CD1c-positive myeloid dendritic cell (primary cell): Measurements from ENCODE around the gene C11orf21.
"Not testable (repeated sequence)": the region's sequence is repeated elsewhere in the genome, so short reads cannot be mapped to it uniquely, and the experiment has no call there.

Experiments used
- DNase-seq: peaks from one replicate; pipeline ENCODE4 v3.0.0-alpha.2; 2016; ENCODE audit errors: extremely low spot score

The C11orf21 gene

DNA sequence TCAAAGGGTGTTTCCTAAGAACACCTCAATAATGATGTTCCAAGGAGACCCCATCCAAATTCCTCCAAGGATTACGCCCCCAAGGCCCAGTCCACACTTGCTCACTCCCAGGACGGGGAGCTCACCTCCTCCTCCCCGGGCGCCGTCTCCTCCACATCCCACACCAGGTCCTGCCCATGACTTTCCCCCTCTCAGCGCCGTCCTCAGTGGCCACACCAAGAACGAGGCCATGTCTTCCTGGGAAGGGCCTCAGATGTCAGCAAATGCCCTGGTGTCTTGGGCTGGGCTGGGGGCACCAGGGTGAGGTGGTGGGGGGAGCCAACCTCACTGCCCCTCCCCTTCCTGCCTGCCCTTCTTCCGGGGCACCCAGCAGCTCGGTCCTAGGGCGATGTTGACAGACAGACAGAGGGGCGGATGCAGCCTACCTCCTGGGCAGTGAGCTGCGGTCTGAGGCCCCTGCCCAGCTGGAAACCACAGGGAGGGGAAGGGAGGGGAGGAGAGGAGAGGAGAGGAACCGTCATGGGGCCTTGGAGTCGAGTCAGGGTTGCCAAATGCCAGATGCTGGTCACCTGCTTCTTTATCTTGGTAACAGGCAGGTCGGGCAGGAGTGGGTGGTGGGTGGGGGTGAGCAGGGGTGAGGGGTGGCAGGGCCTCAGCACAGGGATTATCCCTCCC lies at the start of gene C11orf21, which contains the start of gene TSPAN32:
TSS of gene C11orf21 (minus strand) at position 288 of the 675 bp plus-strand sequence. CDS start at position 178, 110 bp downstream.
TSS of gene TSPAN32 (plus strand) at position 383 of the 675 bp plus-strand sequence. CDS start at position 520, 137 bp downstream.
- peak; percentile 90 for DNase-seq

DNA sequence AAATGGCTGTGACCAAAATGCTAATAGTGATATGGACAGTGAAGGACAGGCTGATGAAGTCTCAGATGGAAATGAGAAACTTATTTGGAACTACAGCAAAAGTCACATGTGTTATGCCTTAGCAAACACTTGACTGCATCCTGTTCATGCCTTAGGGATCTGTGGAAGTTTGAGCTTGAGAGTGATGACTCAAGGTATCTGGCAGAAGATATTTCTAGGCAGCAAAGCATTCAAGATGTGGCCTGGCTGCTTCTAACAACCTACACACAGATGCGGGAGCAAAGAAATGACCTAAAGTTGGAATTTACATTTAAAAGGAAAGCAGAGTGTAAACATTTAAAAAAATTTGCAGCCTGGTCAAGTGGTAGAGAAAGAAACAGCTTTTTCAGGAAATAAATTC lies 47.3 kb upstream of the C11orf21 start:
- no peak for DNase-seq

DNA sequence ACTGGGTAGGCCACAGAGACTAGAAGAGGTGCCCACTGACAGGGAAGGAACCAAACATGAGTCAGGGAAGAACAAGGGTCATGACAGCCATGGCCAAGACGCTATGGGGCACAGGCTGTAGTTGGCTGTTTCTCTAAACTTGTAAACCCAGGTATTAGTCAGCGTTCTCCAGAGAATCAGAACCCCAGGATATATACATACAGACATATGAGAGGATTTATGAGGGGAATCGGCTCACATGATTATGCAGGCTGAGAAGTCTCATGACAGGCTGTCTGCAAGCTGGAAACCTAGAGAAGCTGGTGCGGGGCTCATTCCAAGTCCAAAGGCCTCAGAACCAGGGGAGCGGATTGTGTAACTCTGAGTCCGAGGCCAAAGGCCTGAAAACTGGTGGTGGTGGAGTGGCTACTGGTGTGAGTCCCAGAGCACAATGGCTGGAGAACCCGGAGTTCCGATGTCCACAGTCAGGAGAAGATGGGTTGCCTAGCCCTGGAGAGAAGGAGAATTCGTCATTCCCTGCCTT lies 45.7 kb upstream of the C11orf21 start:
- no peak for DNase-seq

DNA sequence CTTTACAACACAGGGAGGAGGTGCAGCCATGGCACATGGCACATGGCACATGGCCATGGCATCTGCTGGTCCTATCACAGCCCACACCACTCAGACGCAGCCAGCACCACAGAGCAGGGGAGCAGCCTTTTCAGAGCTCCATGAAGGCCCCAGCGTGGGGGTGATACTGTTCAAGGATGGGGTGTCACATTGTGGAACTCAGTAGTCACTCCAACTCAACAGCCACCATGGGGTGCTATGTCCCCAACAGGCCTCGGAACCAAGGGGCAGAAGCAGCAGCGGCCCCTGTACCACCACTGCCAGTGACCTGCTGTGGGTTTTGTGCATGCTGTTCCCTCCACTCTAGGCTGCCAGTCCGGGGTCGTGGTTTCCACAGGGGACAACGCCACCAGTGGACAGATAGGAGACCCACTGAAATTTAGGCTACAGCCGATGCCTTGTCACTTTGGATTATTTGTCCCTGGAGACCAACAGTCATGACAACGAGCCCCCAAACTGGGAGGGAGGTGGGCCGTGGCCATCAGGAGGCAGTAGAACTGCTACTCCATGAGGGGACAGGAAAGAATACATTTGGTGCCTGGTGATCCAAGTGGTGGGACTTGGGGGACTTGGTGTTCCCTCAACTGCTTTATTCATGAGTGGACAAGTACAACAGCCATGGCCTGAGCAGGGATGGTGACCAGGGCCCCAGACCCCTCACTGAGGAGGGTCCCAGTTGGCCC lies 45.0 kb upstream of the C11orf21 start:
- no peak for DNase-seq

DNA sequence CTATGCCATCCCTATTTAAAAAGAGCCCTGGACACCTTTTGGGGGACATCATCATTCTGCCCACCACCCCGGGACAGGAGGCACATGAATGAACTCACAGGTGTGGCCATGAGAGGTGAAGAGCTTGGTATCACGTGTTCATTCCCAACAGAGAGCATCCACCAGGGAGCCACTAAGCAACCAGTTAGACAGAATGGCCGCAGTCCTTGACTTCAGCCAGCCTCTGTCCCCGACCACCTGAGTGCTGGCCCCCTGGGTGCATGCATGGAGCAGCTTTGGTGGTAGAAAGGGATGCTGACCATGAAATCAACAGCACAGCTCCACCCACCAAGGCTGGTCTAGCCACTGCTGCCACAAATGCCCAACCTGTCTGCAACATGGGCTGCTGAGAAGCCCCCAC lies 44.3 kb upstream of the C11orf21 start:
- DNase-seq = no peak

DNA sequence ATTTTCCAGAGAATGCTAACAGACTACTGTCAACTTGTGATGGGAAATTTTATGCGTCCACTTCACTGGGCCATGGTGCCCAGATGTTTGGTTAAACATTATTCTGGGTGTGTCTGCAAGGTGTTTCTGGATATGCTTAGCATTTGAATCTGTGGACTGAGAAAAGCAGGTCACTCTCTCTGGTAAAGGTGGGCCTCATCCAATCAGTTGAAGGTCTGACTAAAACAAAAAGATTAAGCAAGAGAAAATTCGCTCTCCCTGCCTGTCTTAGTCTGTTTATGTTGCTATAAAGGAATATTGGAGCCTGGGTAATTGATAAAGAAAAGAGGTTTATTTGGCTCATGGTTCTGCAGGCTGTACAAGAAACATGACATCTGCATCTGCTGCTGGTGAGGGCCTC lies 43.3 kb upstream of the C11orf21 start:
- DNase-seq = no peak

DNA sequence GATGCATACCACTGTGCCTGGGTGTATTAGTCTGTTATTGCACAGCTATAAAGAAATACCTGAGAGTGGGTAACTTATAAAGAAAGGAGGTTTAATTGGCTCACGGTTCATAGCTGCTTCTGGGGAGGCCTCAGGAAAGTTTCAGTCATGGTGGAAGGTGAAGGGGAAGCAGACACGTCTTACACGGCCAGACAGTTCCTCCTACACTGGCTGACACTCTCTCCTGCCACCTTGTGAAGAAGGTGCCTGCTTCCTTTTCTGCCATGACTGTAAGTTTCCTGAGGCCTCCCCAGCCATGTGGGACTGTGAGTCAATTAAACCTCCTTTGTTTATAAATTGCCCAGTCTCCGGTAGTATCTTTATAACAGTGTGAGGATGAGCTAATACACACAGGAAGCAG lies 41.8 kb upstream of the C11orf21 start:
- no peak for DNase-seq

DNA sequence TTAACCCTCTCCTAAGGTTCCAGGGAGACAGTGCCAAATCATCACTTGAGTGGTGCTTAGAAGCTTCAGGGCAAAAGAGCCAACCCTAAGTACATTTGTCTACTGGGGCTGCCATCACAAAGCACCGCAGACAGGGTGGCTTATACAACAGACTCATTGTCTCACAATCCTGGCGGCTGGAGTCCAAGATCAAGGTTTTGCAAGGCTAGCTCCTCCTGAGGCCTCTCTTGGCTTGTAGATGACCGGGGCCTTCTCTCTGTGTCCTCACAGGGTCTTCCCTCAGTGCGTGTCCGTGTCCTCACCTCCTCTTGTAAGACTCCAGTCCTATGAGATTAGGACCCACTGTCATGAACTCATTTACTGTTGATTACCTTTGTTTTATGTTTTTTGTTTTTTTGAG lies 41.3 kb upstream of the C11orf21 start:
- no peak for DNase-seq

DNA sequence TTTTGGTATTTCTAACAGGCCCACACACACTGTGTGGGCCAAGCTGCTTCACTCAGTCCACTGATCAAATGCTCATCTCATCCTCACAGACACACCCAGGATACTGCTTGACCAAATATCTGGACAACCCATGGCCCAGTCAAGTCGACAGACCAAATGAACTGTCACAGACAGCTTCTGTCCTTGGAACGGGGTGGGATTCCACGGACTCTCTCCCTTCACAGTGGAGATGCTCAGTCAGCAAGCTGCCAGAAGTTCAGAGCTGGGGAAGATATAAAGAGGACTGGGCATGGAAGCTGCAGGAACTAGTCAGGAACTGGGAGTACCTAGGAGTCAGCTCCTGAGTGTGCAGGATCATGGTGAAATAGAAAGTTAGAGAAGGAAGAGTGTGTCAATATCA lies 40.8 kb upstream of the C11orf21 start:
- no peak for DNase-seq

DNA sequence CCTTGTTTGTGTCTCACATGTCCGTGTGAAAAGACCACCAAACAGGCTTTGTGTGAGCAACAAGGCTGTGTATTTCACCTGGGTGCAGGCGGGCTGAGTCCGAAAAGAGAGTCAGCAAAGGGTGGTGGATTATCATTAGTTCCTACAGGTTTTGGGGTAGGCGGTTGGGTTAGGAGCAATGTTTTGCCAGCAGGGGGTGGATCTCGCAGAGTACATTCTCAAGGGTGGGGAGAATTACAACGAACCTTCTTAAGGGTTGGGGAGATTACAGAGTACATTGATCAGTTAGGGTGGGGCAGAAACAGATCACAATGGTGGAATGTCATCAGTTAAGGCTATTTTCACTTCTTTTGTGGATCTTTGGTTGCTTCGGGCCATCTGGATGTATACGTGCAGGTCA lies 37.0 kb upstream of the C11orf21 start:
- DNase-seq = not testable (repeated sequence)

DNA sequence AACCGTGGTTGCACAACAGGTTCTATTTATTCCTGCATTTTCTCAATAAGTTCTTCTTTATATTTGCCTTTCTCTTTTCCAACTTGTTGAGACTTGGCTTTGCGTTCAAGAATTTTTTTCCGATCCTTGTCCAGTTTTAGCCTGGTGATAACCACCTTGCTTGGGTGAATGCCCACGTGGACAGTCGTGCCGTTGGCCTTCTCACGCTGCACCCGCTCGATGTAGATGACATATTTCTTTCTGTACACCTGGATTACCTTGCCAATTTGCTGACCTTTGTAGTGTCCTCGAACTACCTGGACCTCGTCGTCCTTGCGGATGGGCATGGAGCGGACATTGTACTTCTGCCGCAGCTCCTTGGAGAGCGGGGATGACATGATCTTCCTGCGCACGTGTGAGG lies 33.6 kb upstream of the C11orf21 start:
- not testable (repeated sequence) for DNase-seq

DNA sequence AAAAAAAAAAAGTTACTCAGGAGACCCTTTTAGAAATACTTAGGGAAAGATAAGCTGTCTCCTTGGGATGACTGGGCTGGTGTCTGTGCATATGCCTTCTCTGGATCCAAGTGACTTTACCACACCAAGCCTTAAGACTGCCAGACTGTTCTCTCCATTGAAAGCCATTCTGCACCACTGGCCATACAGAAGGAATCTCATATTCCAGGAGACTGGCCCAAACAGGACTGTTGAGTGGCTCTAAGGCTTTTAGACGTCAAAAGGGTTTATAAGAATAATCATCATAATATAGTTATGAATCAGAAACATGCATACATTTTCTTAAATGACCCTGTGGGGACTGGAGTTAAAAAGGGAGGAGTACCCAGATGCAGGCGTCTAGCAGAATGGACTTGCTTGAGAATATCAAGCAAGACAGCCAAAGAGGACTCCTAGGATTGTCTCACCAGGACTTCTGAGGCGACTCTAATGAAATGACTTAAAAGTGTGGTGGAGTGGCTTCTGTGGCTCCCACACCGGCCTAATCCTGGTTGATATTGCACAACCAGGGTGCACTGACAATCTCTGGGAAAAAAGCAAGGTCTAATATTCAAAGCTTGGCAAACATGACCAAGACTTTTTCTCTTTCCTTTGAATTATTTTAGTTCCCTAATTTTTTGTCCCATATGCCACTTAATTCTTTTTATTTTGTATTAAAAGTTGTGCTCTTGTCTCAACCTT lies 31.9 kb upstream of the C11orf21 start:
- DNase-seq = not testable (repeated sequence)

DNA sequence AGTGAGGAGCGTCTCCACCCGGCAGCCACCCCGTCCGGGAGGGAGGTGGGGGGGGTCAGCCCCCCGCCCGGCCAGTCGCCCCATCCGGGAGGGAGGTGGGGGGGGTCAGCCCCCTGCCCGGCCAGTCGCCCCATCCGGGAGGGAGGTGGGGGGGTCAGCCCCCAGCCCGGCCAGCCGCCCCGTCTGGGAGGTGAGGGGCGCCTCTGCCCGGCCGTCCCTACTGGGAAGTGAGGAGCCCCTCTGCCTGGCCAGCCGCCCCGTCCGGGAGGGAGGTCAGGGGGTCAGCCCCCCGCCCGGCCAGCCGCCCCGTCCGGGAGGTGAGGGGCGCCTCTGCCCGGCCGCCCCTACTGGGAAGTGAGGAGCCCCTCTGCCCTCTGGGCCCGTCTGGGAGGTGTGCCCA lies 30.9 kb upstream of the C11orf21 start:
- not testable (repeated sequence) for DNase-seq

DNA sequence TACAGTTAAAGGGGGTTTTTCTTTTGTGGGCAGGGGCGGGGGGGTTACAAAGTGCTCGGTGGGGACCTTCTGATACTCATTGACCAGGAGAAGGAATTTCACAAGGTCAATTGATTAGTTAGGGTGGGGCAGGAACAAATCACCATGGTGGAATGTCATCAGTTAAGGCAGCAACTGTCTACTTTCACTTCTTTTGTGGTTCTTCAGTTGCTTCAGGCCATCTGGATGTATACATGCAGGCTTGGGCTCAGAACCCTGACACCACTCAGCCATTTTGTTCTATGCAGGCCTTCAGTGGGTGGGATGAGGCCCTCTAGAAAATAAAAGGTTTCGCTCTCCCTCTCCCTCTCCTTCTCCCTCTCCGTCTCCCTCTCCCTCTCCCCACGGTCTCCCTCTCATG lies 29.7 kb upstream of the C11orf21 start:
- no peak for DNase-seq

DNA sequence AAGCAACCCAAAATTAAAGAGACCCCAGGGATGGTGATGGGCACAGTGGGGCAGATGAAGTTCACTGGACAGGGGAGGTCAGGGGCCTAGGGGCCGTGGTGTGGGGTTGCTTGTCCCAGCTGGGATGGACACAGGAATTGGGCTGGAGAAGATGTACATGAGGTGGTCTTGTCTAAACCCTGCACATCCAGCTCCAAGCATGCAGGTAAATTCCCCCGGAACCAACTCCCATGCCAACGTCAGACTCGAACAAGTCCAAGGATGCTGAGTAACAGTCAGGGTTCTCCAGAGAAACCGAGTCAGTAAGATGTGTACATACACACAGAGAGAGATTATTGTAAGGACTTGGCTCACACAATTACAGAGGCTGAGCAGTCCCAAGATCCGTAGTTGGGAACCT lies 29.0 kb upstream of the C11orf21 start:
- no peak for DNase-seq

DNA sequence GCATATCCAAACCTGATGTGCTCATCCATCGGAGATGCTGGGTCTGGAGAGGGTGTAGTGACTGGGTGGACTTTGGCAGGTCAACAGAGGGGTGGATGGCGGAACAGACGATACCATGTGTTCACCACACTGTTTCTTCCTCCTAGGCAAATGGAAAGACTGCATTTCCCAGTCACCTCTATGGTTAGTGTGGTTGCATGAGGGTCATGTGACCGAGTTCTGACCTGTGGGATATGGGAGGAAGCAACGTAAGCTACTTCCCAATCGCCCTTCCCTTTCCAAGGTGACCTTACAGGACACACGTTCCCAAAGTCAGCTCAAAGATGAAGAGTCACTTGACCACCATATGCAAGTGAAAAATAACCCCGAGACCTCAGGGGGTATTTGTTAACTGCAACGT lies 27.8 kb upstream of the C11orf21 start:
- no peak for DNase-seq

DNA sequence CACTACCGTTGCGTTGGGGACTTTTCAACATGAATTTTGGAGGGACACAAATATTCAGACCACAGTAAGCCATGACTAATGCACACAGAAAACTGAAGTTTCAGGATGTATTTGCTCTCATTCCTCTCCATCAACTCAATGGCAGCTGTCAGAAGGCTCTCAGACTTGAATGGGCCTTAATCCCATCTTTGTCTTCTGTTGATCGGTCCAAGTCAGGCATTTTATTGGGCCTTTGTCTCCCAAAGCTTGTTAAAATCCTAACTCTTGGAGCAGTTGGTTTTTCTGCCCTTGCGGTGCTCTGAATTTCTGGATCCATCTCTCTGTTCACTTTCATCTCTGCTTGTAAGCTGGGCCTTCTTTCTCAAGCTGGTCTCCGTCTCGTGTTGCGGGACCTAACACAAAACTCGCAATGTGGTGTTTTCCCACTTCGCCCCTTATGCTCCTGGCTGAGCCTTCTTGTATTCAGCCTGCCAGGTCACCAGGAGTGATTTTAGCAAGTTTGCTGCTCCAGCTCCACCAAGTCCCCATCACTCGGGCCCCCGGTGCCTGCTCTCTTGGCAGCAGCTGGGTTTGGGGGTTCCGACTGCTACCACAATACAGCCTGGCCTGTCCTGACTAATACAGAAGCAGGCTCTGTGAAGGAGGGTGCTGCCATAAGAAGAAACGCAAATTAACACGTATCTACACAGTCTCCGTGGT lies 27.1 kb upstream of the C11orf21 start:
- DNase-seq = no peak

DNA sequence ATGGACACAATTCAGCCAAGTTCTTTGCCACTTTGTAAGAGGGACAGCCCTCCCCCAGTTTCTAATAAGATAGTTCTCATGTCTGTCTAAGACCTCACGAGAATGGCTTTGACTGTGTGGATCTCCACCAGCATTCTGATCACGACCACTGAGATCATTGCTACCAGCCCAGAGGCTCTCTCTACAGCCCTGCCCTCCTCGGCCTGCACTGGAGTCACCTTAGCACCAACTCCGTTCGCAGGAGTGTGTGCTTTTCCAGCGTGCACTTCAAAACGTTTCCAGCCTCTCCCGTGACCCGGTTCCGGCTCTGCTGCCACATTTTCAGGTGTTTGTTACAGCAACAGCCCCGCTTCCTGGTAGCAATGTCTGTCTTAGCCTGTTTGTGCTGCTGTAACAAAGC lies 26.3 kb upstream of the C11orf21 start:
- no peak for DNase-seq

DNA sequence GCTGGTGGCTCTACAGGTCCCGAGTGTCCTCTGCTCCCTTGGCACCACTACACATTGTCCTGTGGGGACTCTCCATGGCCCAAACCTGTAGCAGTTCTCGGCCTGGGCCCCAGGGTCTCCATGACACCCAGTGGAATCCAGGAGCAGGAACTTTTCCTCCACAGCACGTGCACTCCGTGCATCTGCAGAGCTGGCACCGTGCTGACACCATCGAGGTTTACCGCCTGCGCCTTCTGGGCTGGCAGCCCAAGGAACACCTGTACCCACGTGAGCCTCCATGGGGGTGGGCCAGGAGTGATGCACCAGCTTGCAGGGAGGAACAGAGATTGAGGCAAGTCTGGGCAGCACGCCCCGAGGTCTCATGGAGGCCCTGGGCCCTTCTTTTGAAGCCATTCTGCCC lies 25.3 kb upstream of the C11orf21 start:
- no peak for DNase-seq

DNA sequence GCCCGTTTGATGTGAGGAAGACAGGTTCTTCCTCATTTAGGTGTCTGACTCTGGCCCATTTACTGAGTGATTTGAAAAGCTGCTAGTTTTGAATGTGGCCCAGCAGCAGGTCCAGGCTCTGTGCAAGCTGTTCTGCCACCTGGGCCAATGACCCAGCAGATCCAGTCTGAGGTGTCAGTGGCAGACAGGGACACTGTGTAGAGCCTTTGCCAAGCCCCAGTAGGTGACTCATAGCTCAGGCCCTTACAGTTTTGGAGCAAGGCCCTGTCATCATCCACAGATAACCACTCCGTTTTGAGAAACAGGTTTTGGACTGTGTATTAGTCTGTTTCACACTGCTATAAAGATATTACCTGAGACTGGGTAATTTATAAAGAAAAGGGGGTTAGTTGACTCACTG lies 24.0 kb upstream of the C11orf21 start:
- no peak for DNase-seq

DNA sequence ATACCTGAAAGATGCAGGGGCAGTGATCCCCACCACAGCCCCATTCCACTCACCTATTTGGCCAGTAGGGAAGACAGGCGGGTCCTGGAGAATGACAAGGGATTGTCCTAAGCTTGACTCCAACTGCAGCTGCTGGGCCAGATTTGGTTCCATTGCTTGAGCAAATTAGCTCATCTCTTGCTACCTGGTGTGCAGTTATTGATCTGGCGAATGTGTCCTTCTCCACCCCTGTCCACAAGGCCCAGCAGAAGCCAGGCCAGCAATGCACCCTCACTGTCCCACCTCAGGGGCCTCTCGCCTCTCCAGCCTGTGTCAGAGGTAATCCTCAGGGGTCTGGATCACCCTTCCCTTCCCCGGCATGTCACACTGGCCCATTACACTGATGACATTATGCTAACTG lies 23.4 kb upstream of the C11orf21 start:
- DNase-seq = no peak

DNA sequence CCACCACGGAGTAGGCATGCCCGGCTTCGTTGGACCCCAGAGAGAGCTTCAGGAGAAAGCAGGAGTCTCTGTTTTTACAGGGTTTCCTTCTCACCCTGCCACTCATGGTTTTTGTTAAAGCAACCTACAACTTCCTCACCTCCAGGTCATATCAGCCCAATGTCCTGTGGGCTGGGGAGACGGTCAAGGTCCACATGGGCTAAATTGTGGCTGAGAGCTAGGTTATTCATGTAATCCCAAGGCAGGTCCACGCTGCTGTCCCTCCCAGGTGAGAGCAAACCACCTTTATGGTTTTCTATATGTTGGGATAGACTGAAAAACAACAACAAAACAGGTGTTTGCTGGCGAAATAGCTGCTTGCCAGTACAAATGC lies 19.6 kb upstream of the C11orf21 start:
- DNase-seq = no peak
